ENCODE data around the gene UBE4A. TPM values are rescaled to one million over a fixed set of nuclear protein-coding genes. Genes with fewer than 3 reads are reported as not detected.
A peak's percentile ranks its signal among the peaks of the same experiment; 100 is the strongest.

Gene UBE4A
- total and polyA plus RNA-seq, 9 of the 15 experiments (the other 6 are each of a cell fraction or from before 2014, with no cell fraction given), result 13.5 to 45.2 (median 26.8) TPM

DNA sequence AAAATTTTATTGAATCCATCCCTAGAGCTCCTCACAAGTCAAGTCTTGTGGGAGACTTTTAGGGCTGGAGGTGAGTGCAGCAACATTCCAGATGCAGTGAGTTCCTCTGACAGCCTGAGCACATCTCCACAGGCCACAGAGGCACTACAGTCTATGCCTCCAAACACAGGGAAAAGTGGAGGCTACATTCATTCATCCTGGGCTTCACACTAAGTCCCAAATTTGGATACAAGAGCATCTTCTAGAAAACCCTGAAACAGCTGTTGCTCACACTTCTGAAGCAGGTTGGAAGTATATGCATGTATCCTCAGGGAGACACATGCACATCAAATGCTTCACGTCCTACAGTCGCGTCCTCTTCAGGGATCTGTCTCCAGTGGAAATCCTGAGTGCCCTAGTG lies 18.1 kb upstream of the UBE4A start:
- ChIA-PET POLR2A (interaction anchor here (1.2 kb wide), 1 partner anchor 10 kb away, joined by 5 read pairs; no protein-coding TSS in a partner anchor), CTCF (ENCODE audit: low intra/inter-chr PET ratio) (no interaction called here)
- H3K4me2 ChIP-seq (ENCODE audit: insufficient read depth, low read length), result peak overlapping the region; percentile 74
- no peak overlapping the region for H3K9ac ChIP-seq (ENCODE audit: insufficient read depth in 1 of 2, low read depth in 2 of 2, low read length in 2 of 2)
- no peak overlapping the region for H3K27ac ChIP-seq (ENCODE audit: extremely low read depth, low read depth, low read length)
- no peak overlapping the region for H3K4me3 ChIP-seq
- no peaks in the 10 kb centered on the region for H3K27me3 ChIP-seq (ENCODE audit: control insufficient read depth in 2 of 2, insufficient read depth in 2 of 2, low read length in 2 of 2)
- no peaks in the 10 kb centered on the region for H4K20me1 ChIP-seq (replicated peaks; ENCODE audit: control insufficient read depth, insufficient read depth, low read length)
- peaks cover 8% of the 10 kb centered on the region; the same call in 2 of the 3 replicates for H3K79me2 ChIP-seq (ENCODE audit: control insufficient read depth, insufficient read depth, low read length)
- FAIRE-seq, result no peak
- no peaks in the 10 kb centered on the region for H3K9me1 ChIP-seq (ENCODE audit: control insufficient read depth, insufficient read depth, low read length)
- H3K36me3 ChIP-seq (ENCODE audit: control insufficient read depth, insufficient read depth, low read length), result no peaks in the 10 kb centered on the region
- intact Hi-C loops (cut with micrococcal nuclease), result no loop called here
- H3K4me1 ChIP-seq (replicated peaks in 1 of 2; ENCODE audit: control insufficient read depth in 2 of 2, insufficient read depth in 2 of 2, low read length in 2 of 2), result peaks cover 12 to 48% of the 10 kb centered on the region in 2 experiments
- WGBS (ENCODE audit: insufficient coverage, low coverage, missing lambda C conversion rate), result 86% methylated on average over 3 of the region's 3 CpGs
- in situ Hi-C loops (cut with MboI), result no loop called here
- H3K9me3 ChIP-seq (replicated peaks; ENCODE audit: control insufficient read depth, insufficient read depth, low read depth, low read length), result no peaks in the 10 kb centered on the region
- BruUV-seq (replicated peaks), result no TSS peak
- H2AFZ ChIP-seq (ENCODE audit: low read depth, low read length), result no peak overlapping the region
- ATAC-seq, result no peak
- DNase-seq (ENCODE audit: extremely low read depth in 1 of 4, low spot score in 3 of 4), result no peak
- TF ChIP-seq RFX5 (IDR thresholded peaks at IDR 0.05; ENCODE audit: low read depth, low read length) (no peak), STAT5B (CRISPR knock-in tag; IDR thresholded peaks at IDR 0.05) (no peak), ZNF586 (CRISPR knock-in tag; conservative IDR thresholded peaks at IDR 0.05) (no peak), ILF3 (IDR thresholded peaks at IDR 0.05; ENCODE audit: borderline replicate concordance) (no peak), XRCC5 (IDR thresholded peaks at IDR 0.05; ENCODE audit: low read depth, low read length) (no peak), HCFC1 (IDR thresholded peaks at IDR 0.05; ENCODE audit: low read depth, low read length) (no peak), ZBTB33 (CRISPR knock-in tag; IDR thresholded peaks at IDR 0.05) (no peak), E2F5 (CRISPR knock-in tag; IDR thresholded peaks at IDR 0.05) (no peak), E2F6 (IDR thresholded peaks at IDR 0.05; ENCODE audit: borderline replicate concordance in 1 of 2, extremely low read depth in 1 of 2, insufficient read depth in 1 of 2, insufficient read length in 1 of 2, low read depth in 1 of 2, low read length in 1 of 2, poor library complexity in 1 of 2, severe bottlenecking in 1 of 2) (no peak), NCOA2 (IDR thresholded peaks at IDR 0.05; ENCODE audit: partially characterized antibody in 2 of 2) (no peak), STAT5A (IDR thresholded peaks at IDR 0.05; ENCODE audit: borderline replicate concordance, low read length) (no peak), NBN (IDR thresholded peaks at IDR 0.05; ENCODE audit: low read depth) (no peak)
- TF ChIP-seq, protein P1, sequence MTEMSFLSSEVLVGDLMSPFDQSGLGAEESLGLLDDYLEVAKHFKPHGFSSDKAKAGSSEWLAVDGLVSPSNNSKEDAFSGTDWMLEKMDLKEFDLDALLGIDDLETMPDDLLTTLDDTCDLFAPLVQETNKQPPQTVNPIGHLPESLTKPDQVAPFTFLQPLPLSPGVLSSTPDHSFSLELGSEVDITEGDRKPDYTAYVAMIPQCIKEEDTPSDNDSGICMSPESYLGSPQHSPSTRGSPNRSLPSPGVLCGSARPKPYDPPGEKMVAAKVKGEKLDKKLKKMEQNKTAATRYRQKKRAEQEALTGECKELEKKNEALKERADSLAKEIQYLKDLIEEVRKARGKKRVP (CRISPR knock-in tag; IDR thresholded peaks at IDR 0.05), result no peak
- TF ChIP-seq, protein P2, sequence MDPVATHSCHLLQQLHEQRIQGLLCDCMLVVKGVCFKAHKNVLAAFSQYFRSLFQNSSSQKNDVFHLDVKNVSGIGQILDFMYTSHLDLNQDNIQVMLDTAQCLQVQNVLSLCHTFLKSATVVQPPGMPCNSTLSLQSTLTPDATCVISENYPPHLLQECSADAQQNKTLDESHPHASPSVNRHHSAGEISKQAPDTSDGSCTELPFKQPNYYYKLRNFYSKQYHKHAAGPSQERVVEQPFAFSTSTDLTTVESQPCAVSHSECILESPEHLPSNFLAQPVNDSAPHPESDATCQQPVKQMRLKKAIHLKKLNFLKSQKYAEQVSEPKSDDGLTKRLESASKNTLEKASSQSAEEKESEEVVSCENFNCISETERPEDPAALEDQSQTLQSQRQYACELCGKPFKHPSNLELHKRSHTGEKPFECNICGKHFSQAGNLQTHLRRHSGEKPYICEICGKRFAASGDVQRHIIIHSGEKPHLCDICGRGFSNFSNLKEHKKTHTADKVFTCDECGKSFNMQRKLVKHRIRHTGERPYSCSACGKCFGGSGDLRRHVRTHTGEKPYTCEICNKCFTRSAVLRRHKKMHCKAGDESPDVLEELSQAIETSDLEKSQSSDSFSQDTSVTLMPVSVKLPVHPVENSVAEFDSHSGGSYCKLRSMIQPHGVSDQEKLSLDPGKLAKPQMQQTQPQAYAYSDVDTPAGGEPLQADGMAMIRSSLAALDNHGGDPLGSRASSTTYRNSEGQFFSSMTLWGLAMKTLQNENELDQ (CRISPR knock-in tag; IDR thresholded peaks at IDR 0.05; ENCODE audit: borderline replicate concordance), result no peak

All from K562 (cell line).